WTC11 (cell line): ENCODE results near the gene PTPN6. TPM values are rescaled to one million over a fixed set of nuclear protein-coding genes. Genes with fewer than 3 reads are reported as not detected.

Experiments used
- ATAC-seq: fragments of 200-7000 bp; cut with Tn5 transposase; 2 replicates; pipeline ENCODE4 v1.10.0; 2021; ENCODE audit warnings: mild to moderate bottlenecking, moderate library complexity
- CTCF ChIA-PET: fragments of 300-600 bp; sonication (Branson Sonifier 250); formaldehyde crosslinking; loops from one replicate; lab custom pipeline; 2021; ENCODE audit warnings: antibody characterized with exemption; lab: Charles Lee
- POLR2A ChIA-PET: fragments of 350-600 bp; sonication (Branson Sonifier 250); formaldehyde crosslinking; loops from one replicate; lab custom pipeline; 2021; ENCODE audit warnings: antibody characterized with exemption; lab: Charles Lee
- DNase-seq: peaks from one replicate; pipeline ENCODE4 v3.0.0; 2021; ENCODE audit warnings: low spot score
- H3K27ac Mint-ChIP-seq: 2 replicates; pipeline ENCODE4 v1.8.0; 2021; ENCODE audit warnings: mixed read lengths
- H3K27me3 Mint-ChIP-seq: 2 replicates; pipeline ENCODE4 v1.8.0; 2021; ENCODE audit warnings: low read depth, mild to moderate bottlenecking, moderate library complexity, mixed read lengths
- H3K36me3 Mint-ChIP-seq: 2 replicates; pipeline ENCODE4 v1.8.0; 2021; ENCODE audit warnings: mixed read lengths
- H3K4me1 Mint-ChIP-seq: 2 replicates; pipeline ENCODE4 v1.8.0; 2022; ENCODE audit warnings: mixed read lengths
- H3K4me3 Mint-ChIP-seq: 2 replicates; pipeline ENCODE4 v1.8.0; 2021; ENCODE audit warnings: mild to moderate bottlenecking, moderate library complexity, mixed read lengths
- H3K9me3 Mint-ChIP-seq: 2 replicates; pipeline ENCODE4 v1.8.0; 2021; ENCODE audit warnings: mixed read lengths
- AFF4 ChIP-seq: sonication (generic); formaldehyde crosslinking; IDR thresholded peaks from 2 replicates; pipeline ENCODE4 v1.8.1; 2023; ENCODE audit warnings: mild to moderate bottlenecking, missing genetic modification reagents, borderline replicate concordance
- CREM ChIP-seq: sonication (generic); formaldehyde crosslinking; IDR thresholded peaks from 2 replicates; pipeline ENCODE4 v1.8.1; 2022; ENCODE audit warnings: mild to moderate bottlenecking, missing genetic modification reagents, moderate library complexity
- E2F4 ChIP-seq: sonication (generic); formaldehyde crosslinking; IDR thresholded peaks from 2 replicates; pipeline ENCODE4 v1.8.1; 2022; ENCODE audit warnings: low read depth, mild to moderate bottlenecking, moderate library complexity, missing genetic modification reagents, borderline replicate concordance
- FOXP4 ChIP-seq: sonication (generic); formaldehyde crosslinking; IDR thresholded peaks from 2 replicates; pipeline ENCODE4 v1.8.0; 2022; ENCODE audit warnings: mild to moderate bottlenecking, missing genetic modification reagents
- TEAD4 ChIP-seq: sonication (generic); formaldehyde crosslinking; IDR thresholded peaks from 2 replicates; pipeline ENCODE4 v1.8.0; 2022; ENCODE audit warnings: mild to moderate bottlenecking, missing genetic modification reagents
- ZNF121 ChIP-seq: sonication (generic); formaldehyde crosslinking; IDR thresholded peaks from 2 replicates; pipeline ENCODE4 v1.8.0; 2023; ENCODE audit warnings: missing genetic modification reagents
- ZNF263 ChIP-seq: sonication (generic); formaldehyde crosslinking; IDR thresholded peaks from 2 replicates; pipeline ENCODE4 v1.8.1; 2022; ENCODE audit warnings: low read depth, mild to moderate bottlenecking, moderate library complexity, missing genetic modification reagents
- ZNF416 ChIP-seq: fragments of 250-450 bp; sonication (Bioruptor Pico); IDR thresholded peaks from 2 replicates; pipeline ENCODE4 v1.9.0; 2021; ENCODE audit warnings: mild to moderate bottlenecking, inconsistent platforms
- ZNF512 ChIP-seq: sonication (generic); formaldehyde crosslinking; IDR thresholded peaks from 2 replicates; pipeline ENCODE4 v1.8.1; 2022; ENCODE audit warnings: missing genetic modification reagents, borderline replicate concordance
- total RNA-seq: library from RNA; stranded (reverse); gene quantifications from 3 replicates; pipeline ENCODE4 v1.2.3, GENCODE V29; 2021

PTPN6 gene
- total RNA-seq, 1 experiment from 2014 or later: 27.1 TPM

GRCh38 chr12:6921539-6921938, 29.6 kb upstream of the PTPN6 start:
- ChIA-PET CTCF (interaction anchor here (1.3 to 7.0 kb wide), 4 partner anchors 8 to 52 kb away, joined by 3 to 81 read pairs (median 6); partner anchors contain the start of gene SPSB2), POLR2A (interaction anchor here (1.0 to 1.4 kb wide), 2 partner anchors 8 to 49 kb away, joined by 4 to 7 read pairs; partner anchors contain the start of gene SPSB2)
- Mint-ChIP-seq H3K27ac (peak overlapping the region; percentile 57; the same call in 1 of the 2 replicates), H3K27me3 (no peaks in the 10 kb centered on the region), H3K9me3 (no peaks in the 10 kb centered on the region), H3K4me1 (peaks cover 41% of the 10 kb centered on the region), H3K4me3 (no peak overlapping the region), H3K36me3 (peaks cover 45% of the 10 kb centered on the region)
- ATAC-seq: no peak
- no peak for TF ChIP-seq E2F4 (CRISPR knock-in tag)
- no peak for TF ChIP-seq ZNF512 (CRISPR knock-in tag)
- TF ChIP-seq FOXP4 (CRISPR knock-in tag): no peak
- TF ChIP-seq AFF4 (CRISPR knock-in tag): no peak
- TF ChIP-seq CREM (CRISPR knock-in tag): no peak
- TF ChIP-seq TEAD4 (CRISPR knock-in tag): no peak
- no peak for TF ChIP-seq ZNF121 (CRISPR knock-in tag)
- TF ChIP-seq ZNF416 (CRISPR knock-in tag): no peak
- DNase-seq: no peak

- Mint-ChIP-seq H3K4me3 (no peak overlapping the region), H3K36me3 (peaks cover 38% of the 10 kb centered on the region), H3K27ac (peak overlapping the region; percentile 2; the same call in 1 of the 2 replicates), H3K9me3 (no peaks in the 10 kb centered on the region), H3K27me3 (no peaks in the 10 kb centered on the region), H3K4me1 (peaks cover 43% of the 10 kb centered on the region)
- DNase-seq (no peak), ATAC-seq (no peak)
- POLR2A ChIA-PET: interaction anchor here (0.7 to 1.4 kb wide), 3 partner anchors 9 to 50 kb away, joined by 3 to 7 read pairs (median 4); partner anchors contain the start of gene SPSB2
- 0 out of 2 replicates have a peak, but pooled peaks have one; percentile 25 for TF ChIP-seq ZNF121 (CRISPR knock-in tag)
- no peak for TF ChIP-seq ZNF263 (CRISPR knock-in tag)
- CTCF ChIA-PET: interaction anchor here (1.3 to 7.0 kb wide), 5 partner anchors 9 to 53 kb away, joined by 3 to 81 read pairs (median 7); partner anchors contain the start of genes C12orf57, RNU7-1 and SPSB2
These were observed 28.9 kb upstream of the PTPN6 start for GRCh38 chr12:6921996-6922946.
